ENCODE results near the gene UGT1A3.
A peak's percentile ranks its signal among the peaks of the same experiment; 100 is the strongest.
"Not testable (repeated sequence)": the region's sequence is repeated elsewhere in the genome, so short reads cannot be mapped to it uniquely, and the experiment has no call there.

The UGT1A3 gene

GRCh38 chr2:233708942-233709341 is 19.9 kb upstream of the UGT1A3 start:
- DNase-seq = no peak

GRCh38 chr2:233711312-233712008 is 17.4 kb upstream of the UGT1A3 start:
- peak; percentile 76 to 80 for DNase-seq

GRCh38 chr2:233712611-233713261 is 16.1 kb upstream of the UGT1A3 start, which contains the start of gene UGT1A5:
Gene UGT1A5 (plus strand): TSS chr2:233712907. CDS start chr2:233712992, 85 bp downstream.
- DNase-seq = no peak

- no peak for DNase-seq
Observed at GRCh38 chr2:233713262-233713615, 15.6 kb upstream of the UGT1A3 start.

- DNase-seq = no peak
Observed at GRCh38 chr2:233714121-233714520, 14.7 kb upstream of the UGT1A3 start.

GRCh38 chr2:233718552-233718951 is 10.3 kb upstream of the UGT1A3 start, which contains the start of gene UGT1A4:
Gene UGT1A4 (plus strand): TSS chr2:233718736. CDS start chr2:233718821, 85 bp downstream.
- DNase-seq = no peak

- not testable (repeated sequence) for DNase-seq
Observed at GRCh38 chr2:233736868-233737653, 8.2 kb downstream of the UGT1A3 start.

- no peak for DNase-seq
Observed at GRCh38 chr2:233740870-233741269, 12.0 kb downstream of the UGT1A3 start.

- DNase-seq = no peak
Observed at GRCh38 chr2:233743464-233744259, 14.8 kb downstream of the UGT1A3 start.

- no peak for DNase-seq
Observed at GRCh38 chr2:233745073-233745755, 16.4 kb downstream of the UGT1A3 start.

GRCh38 chr2:233745838-233746237 is 17.0 kb downstream of the UGT1A3 start:
- not testable (repeated sequence) for DNase-seq

- DNase-seq = no peak
Observed at GRCh38 chr2:233746475-233747282, 17.8 kb downstream of the UGT1A3 start.

GRCh38 chr2:233747283-233747544 is 18.4 kb downstream of the UGT1A3 start:
- DNase-seq = no peak

- DNase-seq = not testable (repeated sequence)
Observed at GRCh38 chr2:233750689-233751088, 21.8 kb downstream of the UGT1A3 start.

GRCh38 chr2:233751212-233752009 is 22.6 kb downstream of the UGT1A3 start:
- DNase-seq = not testable (repeated sequence)

GRCh38 chr2:233754872-233755611 is 26.2 kb downstream of the UGT1A3 start:
- DNase-seq = no peak

- no peak for DNase-seq
Observed at GRCh38 chr2:233756429-233757081, 27.7 kb downstream of the UGT1A3 start.

GRCh38 chr2:233758141-233758540 is 29.3 kb downstream of the UGT1A3 start:
- DNase-seq = no peak

GRCh38 chr2:233758849-233759248 is 30.0 kb downstream of the UGT1A3 start:
- no peak for DNase-seq
